K562 (cell line): ENCODE data around the gene CDKN2B-AS1. TPM values are rescaled to one million over a fixed set of nuclear protein-coding genes. Genes with fewer than 3 reads are reported as not detected.

ENCODE experiments used
- ATAC-seq: fragments of 200-7000 bp; cut with Tn5 transposase; 3 replicates; pipeline ENCODE4 v1.9.1; 2020; ENCODE audit warnings: moderate library complexity
- BruUV-seq: library from RNA; stranded (reverse); fragments of 400-500 nt; replicated peaks from 2 replicates; lab custom pipeline; 2021; lab: Mats Ljungman, UMichigan
- CTCF ChIA-PET: fragments of 300-600 bp; formaldehyde crosslinking; extraction: SDS; loops from one replicate; lab custom pipeline; 2021; ENCODE audit warnings: low intra/inter-chr PET ratio; lab: Yijun Ruan, JAX
- POLR2A ChIA-PET: fragments of 300-600, 350-650 bp; sonication (Branson Sonifier 250); formaldehyde crosslinking; extraction: SDS; loops from one replicate; lab custom pipeline; 2021; ENCODE audit warnings: antibody characterized with exemption, inconsistent platforms; lab: Yijun Ruan, JAX
- DNase-seq, 4 experiments: peaks; one replicate each; pipeline versions ENCODE4 v3.0.0 to v3.0.0-alpha.2; 2011 to 2018; ENCODE audit warnings: low spot score in 3 of 4, mixed read lengths in 3 of 4; ENCODE audit errors: extremely low read depth in 1 of 4
- FAIRE-seq: peaks from 2 replicates; lab custom pipeline; 2011; peaks lifted over from hg19 to GRCh38; lab: Jason Lieb, UNC
- H2AFZ ChIP-seq: 2 replicates; pipeline ENCODE4 v1.6.0; 2011; ENCODE audit warnings: low read depth, low read length, control low read depth, inconsistent platforms
- H3K27ac ChIP-seq: fragments of 200-600 bp; 3 replicates; pipeline ENCODE4 v1.8.0; 2011; ENCODE audit warnings: low read depth, mild to moderate bottlenecking, control low read depth, inconsistent platforms, low read length, moderate library complexity, mixed read lengths; ENCODE audit errors: extremely low read depth
- H3K27me3 ChIP-seq, 2 experiments: fragments of 300-600 bp in 1 of 2; 2 replicates in 1 of 2; 3 replicates in 1 of 2; pipeline versions ENCODE4 v1.6.0 to v1.8.0; 2011; ENCODE audit warnings: inconsistent platforms in 2 of 2, low read length in 2 of 2, mild to moderate bottlenecking in 1 of 2, mixed read lengths in 1 of 2, moderate library complexity in 1 of 2; ENCODE audit not compliant: control insufficient read depth in 2 of 2, insufficient read depth in 2 of 2
- H3K36me3 ChIP-seq: fragments of 300-600 bp; 3 replicates; pipeline ENCODE4 v1.8.0; 2011; ENCODE audit warnings: mild to moderate bottlenecking, low read length, inconsistent platforms; ENCODE audit not compliant: control insufficient read depth, insufficient read depth
- H3K4me1 ChIP-seq, 2 experiments: fragments of 200-600 bp in 1 of 2; replicated peaks in 1 of 2; 2 replicates in 1 of 2; 3 replicates in 1 of 2; pipeline versions ENCODE4 v1.5.1 to v1.8.0; 2011; ENCODE audit warnings: inconsistent platforms in 2 of 2, low read length in 2 of 2, mild to moderate bottlenecking in 1 of 2, mixed read lengths in 1 of 2, moderate library complexity in 1 of 2; ENCODE audit not compliant: control insufficient read depth in 2 of 2, insufficient read depth in 2 of 2
- H3K4me2 ChIP-seq: 2 replicates; pipeline ENCODE4 v1.6.1; 2011; ENCODE audit warnings: low read length, control low read depth, inconsistent platforms, mixed read lengths; ENCODE audit not compliant: insufficient read depth
- H3K4me3 ChIP-seq: fragments of 200-600 bp; sonication (generic), shearing (Covaris generic); 2 replicates; pipeline ENCODE4 v1.5.1; 2016; ENCODE audit warnings: control low read depth, inconsistent platforms
- H3K79me2 ChIP-seq: fragments of 200-600 bp; 3 replicates; pipeline ENCODE4 v1.8.0; 2011; ENCODE audit warnings: low read length, inconsistent platforms; ENCODE audit not compliant: control insufficient read depth, insufficient read depth
- H3K9ac ChIP-seq, 2 experiments: 2 replicates each; pipeline versions ENCODE4 v1.6.0 to v1.6.1; 2011; ENCODE audit warnings: low read depth in 2 of 2, low read length in 2 of 2, control low read depth in 1 of 2, inconsistent platforms in 1 of 2, mild to moderate bottlenecking in 1 of 2, mixed read lengths in 1 of 2; ENCODE audit not compliant: insufficient read depth in 1 of 2
- H3K9me1 ChIP-seq: one replicate; pipeline ENCODE4 v1.6.0; 2011; ENCODE audit warnings: inconsistent platforms, mild to moderate bottlenecking, low read length, moderate library complexity; ENCODE audit not compliant: control insufficient read depth, insufficient read depth
- H3K9me3 ChIP-seq: replicated peaks from 2 replicates; pipeline ENCODE4 v1.5.1; 2011; ENCODE audit warnings: low read depth, low read length, inconsistent platforms; ENCODE audit not compliant: control insufficient read depth, insufficient read depth
- H4K20me1 ChIP-seq: replicated peaks from 2 replicates; pipeline ENCODE4 v1.6.1; 2011; ENCODE audit warnings: low read length, inconsistent platforms, mixed read lengths; ENCODE audit not compliant: control insufficient read depth, insufficient read depth
- BRF1 ChIP-seq: IDR thresholded peaks from 3 replicates; pipeline ENCODE4 v1.6.1; 2011; ENCODE audit warnings: borderline replicate concordance, mild to moderate bottlenecking; ENCODE audit not compliant: insufficient read length; ENCODE audit errors: extremely low read depth
- GTF2A2 ChIP-seq: IDR thresholded peaks from 2 replicates; pipeline ENCODE4 v1.6.1; 2016; ENCODE audit warnings: mild to moderate bottlenecking, missing genetic modification characterization, missing compliant biosample characterization
- KDM4B ChIP-seq, 2 experiments: fragments of 450-650 bp in 1 of 2; sonication (generic) in 1 of 2; IDR thresholded peaks; 2 replicates each; pipeline ENCODE4 v1.6.1; 2016 to 2017; ENCODE audit warnings: borderline replicate concordance in 2 of 2, antibody characterized with exemption in 1 of 2, low read depth in 1 of 2, mild to moderate bottlenecking in 1 of 2
- KLF13 ChIP-seq: fragments of 450-650 bp; IDR thresholded peaks from 2 replicates; pipeline ENCODE4 v1.6.1; 2016; ENCODE audit warnings: missing genetic modification characterization, low read depth, mild to moderate bottlenecking, missing compliant biosample characterization, moderate library complexity, borderline replicate concordance
- MYBL2 ChIP-seq, 2 experiments: fragments of 450-650 bp in 1 of 2; sonication (generic) in 1 of 2; formaldehyde crosslinking in 1 of 2; IDR thresholded peaks; 2 replicates each; pipeline versions ENCODE4 v1.6.1 to v1.8.1; 2017 to 2022; ENCODE audit warnings: borderline replicate concordance in 1 of 2, inconsistent platforms in 1 of 2, low read depth in 1 of 2, mild to moderate bottlenecking in 1 of 2, missing genetic modification reagents in 1 of 2, moderate library complexity in 1 of 2
- NELFE ChIP-seq: IDR thresholded peaks from 2 replicates; pipeline ENCODE4 v1.6.1; 2011; ENCODE audit warnings: mild to moderate bottlenecking; ENCODE audit not compliant: insufficient read depth, insufficient read length
- TAF1 ChIP-seq: IDR thresholded peaks from 2 replicates; pipeline ENCODE4 v1.6.1; 2011; ENCODE audit warnings: mild to moderate bottlenecking, low read length, moderate library complexity; ENCODE audit not compliant: insufficient read depth, control insufficient read depth, severe bottlenecking; ENCODE audit errors: extremely low read depth
- TOE1 ChIP-seq, 2 experiments: fragments of 450-650 bp in 1 of 2; sonication (generic) in 1 of 2; formaldehyde crosslinking in 1 of 2; IDR thresholded peaks; 2 replicates each; pipeline versions ENCODE4 v1.7.1 to v1.8.0; 2016 to 2022; ENCODE audit warnings: borderline replicate concordance in 2 of 2, mild to moderate bottlenecking in 2 of 2, antibody characterized with exemption in 1 of 2, inconsistent platforms in 1 of 2, low read depth in 1 of 2, missing genetic modification reagents in 1 of 2, moderate library complexity in 1 of 2
- WGBS: fragments of 100-300 bp; shearing (Covaris generic); methylation state at CpG from one replicate; pipeline ENCODE4 v1.1.6; 2016; ENCODE audit warnings: low coverage, mixed read lengths; ENCODE audit not compliant: insufficient coverage; ENCODE audit errors: missing lambda C conversion rate; 5-methylcytosine and 5-hydroxymethylcytosine counted together
- in situ Hi-C: fragments of 300-500 bp; cut with MboI; formaldehyde crosslinking; loops from 4 replicates; pipeline ENCODE4 v1.15.0; 2018; ENCODE audit warnings: inconsistent platforms, mixed read lengths
- intact Hi-C: fragments of 100-400 bp; cut with micrococcal nuclease; formaldehyde crosslinking; loops from 2 replicates; pipeline ENCODE4 v1.14.2; 2022
- polyA plus RNA-seq, 8 experiments: library from polyadenylated mRNA; depleted of rRNA in 4 of 8; stranded (reverse) in 5 of 8; unstranded in 3 of 8; fragments of >200 nt; fragmentation: Nextera tagmentation in 2 of 8; fragmentation: Illumina TruSeq in 1 of 8; extraction: Ambion mirVana in 2 of 8; extraction: Trizol in 1 of 8; gene quantifications; 2 replicates each; pipeline versions ENCODE4 v1.2.1 to v1.2.3, GENCODE V29; 2011 to 2014; ENCODE audit warnings: inconsistent platforms in 1 of 8, missing spikeins in 1 of 8
- total RNA-seq, 7 experiments: library from RNA; depleted of rRNA in 6 of 7; stranded (reverse); fragments of >200 nt in 6 of 7; fragmentation: Illumina TruSeq in 2 of 7; extraction: Trizol in 2 of 7; gene quantifications; 2 replicates each; pipeline versions ENCODE4 v1.2.1 to v1.2.3, GENCODE V29; 2011 to 2021; ENCODE audit warnings: low replicate concordance in 1 of 7
- TF ChIP-seq, protein P1 (sequence below): fragments of 450-650 bp; conservative IDR thresholded peaks from 2 replicates; pipeline ENCODE4 v1.6.1; 2016; ENCODE audit warnings: missing genetic modification characterization, low read depth, mild to moderate bottlenecking, control low read depth, missing compliant biosample characterization
- TF ChIP-seq, protein P2 (sequence below): fragments of 250-450 bp; sonication (Bioruptor Pico); IDR thresholded peaks from 2 replicates; pipeline ENCODE4 v1.4.0; 2020
- TF ChIP-seq, protein P3 (sequence below): sonication (generic); formaldehyde crosslinking; IDR thresholded peaks from 2 replicates; pipeline ENCODE4 v1.8.0; 2022; ENCODE audit warnings: mild to moderate bottlenecking, low read depth, missing genetic modification reagents
- TF ChIP-seq, protein P4 (sequence below): fragments of 250-450 bp; sonication (Bioruptor Pico); IDR thresholded peaks from 2 replicates; pipeline ENCODE4 v1.9.0; 2021; ENCODE audit warnings: mild to moderate bottlenecking
- TF ChIP-seq, protein P5 (sequence below), 3 experiments: fragments of 200-800 bp in 1 of 3; sonication (Bioruptor generic) in 1 of 3; sonication (generic) in 1 of 3; formaldehyde crosslinking in 1 of 3; IDR thresholded peaks; 2 replicates each; pipeline versions ENCODE4 v1.6.1 to v1.8.0; 2016 to 2022; ENCODE audit warnings: mild to moderate bottlenecking in 2 of 3, missing compliant biosample characterization in 2 of 3, missing genetic modification characterization in 2 of 3, missing genetic modification reagents in 1 of 3

The CDKN2B-AS1 gene
- total and polyA plus RNA-seq, 9 of the 15 experiments (the other 6 are each of a cell fraction or from before 2014, with no cell fraction given), result not detected

DNA sequence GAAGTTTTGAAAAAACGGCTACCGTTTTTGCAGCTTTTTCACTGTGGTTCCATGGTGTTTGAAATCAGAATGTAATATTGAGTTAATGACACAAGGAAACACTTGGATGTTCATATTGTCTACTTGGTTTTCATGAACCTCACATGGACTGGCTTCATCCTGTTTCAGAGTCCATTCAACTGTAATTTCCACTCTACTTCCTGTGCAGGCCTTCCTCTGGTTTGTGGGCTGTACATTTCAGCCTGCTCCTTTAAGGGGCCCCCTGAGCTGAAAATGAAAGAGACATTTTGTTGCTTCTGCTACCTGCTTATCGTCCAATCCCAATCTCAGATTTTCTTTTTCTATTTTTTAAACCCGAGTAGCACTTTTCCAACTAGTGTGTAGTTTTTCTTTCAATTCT, 56.3 kb downstream of the CDKN2B-AS1 start:
- H3K9me1 ChIP-seq, result no peaks in the 10 kb centered on the region
- CTCF ChIA-PET, result no interaction called here
- FAIRE-seq (no peak), ATAC-seq (no peak), DNase-seq (no peak)
- no peaks in the 10 kb centered on the region for H3K4me1 ChIP-seq
- intact Hi-C loops, result no loop called here
- in situ Hi-C loops, result no loop called here
- POLR2A ChIA-PET, result no interaction called here
- no peak overlapping the region for H3K4me3 ChIP-seq
- H2AFZ ChIP-seq, result no peak overlapping the region
- H3K36me3 ChIP-seq, result no peaks in the 10 kb centered on the region
- no peaks in the 10 kb centered on the region for H4K20me1 ChIP-seq
- WGBS, result no CpG with 5 or more reads among the region's 4 CpGs
- no peak overlapping the region for H3K9ac ChIP-seq
- H3K27ac ChIP-seq, result no peak overlapping the region
- no TSS peak for BruUV-seq
- no peaks in the 10 kb centered on the region for H3K27me3 ChIP-seq
- no peaks in the 10 kb centered on the region for H3K79me2 ChIP-seq
- H3K4me2 ChIP-seq, result no peak overlapping the region
- H3K9me3 ChIP-seq, result no peaks in the 10 kb centered on the region
- TF ChIP-seq, protein P1, sequence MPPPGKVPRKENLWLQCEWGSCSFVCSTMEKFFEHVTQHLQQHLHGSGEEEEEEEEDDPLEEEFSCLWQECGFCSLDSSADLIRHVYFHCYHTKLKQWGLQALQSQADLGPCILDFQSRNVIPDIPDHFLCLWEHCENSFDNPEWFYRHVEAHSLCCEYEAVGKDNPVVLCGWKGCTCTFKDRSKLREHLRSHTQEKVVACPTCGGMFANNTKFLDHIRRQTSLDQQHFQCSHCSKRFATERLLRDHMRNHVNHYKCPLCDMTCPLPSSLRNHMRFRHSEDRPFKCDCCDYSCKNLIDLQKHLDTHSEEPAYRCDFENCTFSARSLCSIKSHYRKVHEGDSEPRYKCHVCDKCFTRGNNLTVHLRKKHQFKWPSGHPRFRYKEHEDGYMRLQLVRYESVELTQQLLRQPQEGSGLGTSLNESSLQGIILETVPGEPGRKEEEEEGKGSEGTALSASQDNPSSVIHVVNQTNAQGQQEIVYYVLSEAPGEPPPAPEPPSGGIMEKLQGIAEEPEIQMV (tag), result no peak
- TF ChIP-seq TAF1 (no peak), GTF2A2 (no peak), MYBL2 (IDR thresholded peaks at IDR 0.05; ENCODE audit: low read depth) (no peak), MYBL2 (CRISPR knock-in tag; IDR thresholded peaks at IDR 0.05; ENCODE audit: borderline replicate concordance) (no peak), TOE1 (IDR thresholded peaks at IDR 0.05; ENCODE audit: borderline replicate concordance) (no peak), TOE1 (CRISPR knock-in tag; IDR thresholded peaks at IDR 0.05; ENCODE audit: borderline replicate concordance, low read depth) (no peak), BRF1 (no peak), KLF13 (tag) (no peak), NELFE (no peak), KDM4B (IDR thresholded peaks at IDR 0.05; ENCODE audit: borderline replicate concordance in 2 of 2, low read depth in 1 of 2) (no peak)
- TF ChIP-seq, protein P2, sequence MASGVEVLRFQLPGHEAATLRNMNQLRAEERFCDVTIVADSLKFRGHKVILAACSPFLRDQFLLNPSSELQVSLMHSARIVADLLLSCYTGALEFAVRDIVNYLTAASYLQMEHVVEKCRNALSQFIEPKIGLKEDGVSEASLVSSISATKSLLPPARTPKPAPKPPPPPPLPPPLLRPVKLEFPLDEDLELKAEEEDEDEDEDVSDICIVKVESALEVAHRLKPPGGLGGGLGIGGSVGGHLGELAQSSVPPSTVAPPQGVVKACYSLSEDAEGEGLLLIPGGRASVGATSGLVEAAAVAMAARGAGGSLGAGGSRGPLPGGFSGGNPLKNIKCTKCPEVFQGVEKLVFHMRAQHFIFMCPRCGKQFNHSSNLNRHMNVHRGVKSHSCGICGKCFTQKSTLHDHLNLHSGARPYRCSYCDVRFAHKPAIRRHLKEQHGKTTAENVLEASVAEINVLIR (CRISPR knock-in tag), result no peak
- TF ChIP-seq, protein P3, sequence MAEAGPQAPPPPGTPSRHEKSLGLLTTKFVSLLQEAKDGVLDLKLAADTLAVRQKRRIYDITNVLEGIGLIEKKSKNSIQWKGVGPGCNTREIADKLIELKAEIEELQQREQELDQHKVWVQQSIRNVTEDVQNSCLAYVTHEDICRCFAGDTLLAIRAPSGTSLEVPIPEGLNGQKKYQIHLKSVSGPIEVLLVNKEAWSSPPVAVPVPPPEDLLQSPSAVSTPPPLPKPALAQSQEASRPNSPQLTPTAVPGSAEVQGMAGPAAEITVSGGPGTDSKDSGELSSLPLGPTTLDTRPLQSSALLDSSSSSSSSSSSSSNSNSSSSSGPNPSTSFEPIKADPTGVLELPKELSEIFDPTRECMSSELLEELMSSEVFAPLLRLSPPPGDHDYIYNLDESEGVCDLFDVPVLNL (CRISPR knock-in tag), result no peak
- TF ChIP-seq, protein P4, sequence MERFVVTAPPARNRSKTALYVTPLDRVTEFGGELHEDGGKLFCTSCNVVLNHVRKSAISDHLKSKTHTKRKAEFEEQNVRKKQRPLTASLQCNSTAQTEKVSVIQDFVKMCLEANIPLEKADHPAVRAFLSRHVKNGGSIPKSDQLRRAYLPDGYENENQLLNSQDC (CRISPR knock-in tag), result no peak
- TF ChIP-seq, protein P5, sequence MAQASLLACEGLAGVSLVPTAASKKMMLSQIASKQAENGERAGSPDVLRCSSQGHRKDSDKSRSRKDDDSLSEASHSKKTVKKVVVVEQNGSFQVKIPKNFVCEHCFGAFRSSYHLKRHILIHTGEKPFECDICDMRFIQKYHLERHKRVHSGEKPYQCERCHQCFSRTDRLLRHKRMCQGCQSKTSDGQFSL (CRISPR knock-in tag; IDR thresholded peaks at IDR 0.05), result no peak
- TF ChIP-seq, protein P5 (tag; IDR thresholded peaks at IDR 0.05), result no peak
